Skeletal muscle tissue (tissue), 4 donors: ENCODE data around the gene TOR3A. TPM values are rescaled to one million over a fixed set of nuclear protein-coding genes. Genes with fewer than 3 reads are reported as not detected.
A peak's percentile ranks its signal among the peaks of the same experiment; 100 is the strongest.
"Not testable (repeated sequence)": the region's sequence is repeated elsewhere in the genome, so short reads cannot be mapped to it uniquely, and the experiment has no call there.

ENCODE experiments used
- H3K27ac ChIP-seq: one replicate; pipeline ENCODE4 v1.7.0; 2013; ENCODE audit warnings: mild to moderate bottlenecking, low read depth, low read length, inconsistent platforms
- H3K27me3 ChIP-seq, 3 donors: one replicate each; pipeline ENCODE4 v1.7.0; 2013; ENCODE audit warnings: low read length in 3 of 3; ENCODE audit not compliant: control insufficient read depth in 3 of 3, insufficient read depth in 3 of 3
- H3K36me3 ChIP-seq, 3 donors: one replicate each; pipeline ENCODE4 v1.7.0; 2013; ENCODE audit warnings: low read length in 3 of 3; ENCODE audit not compliant: control insufficient read depth in 3 of 3, insufficient read depth in 3 of 3
- H3K4me1 ChIP-seq, 3 donors: one replicate each; pipeline ENCODE4 v1.7.0; 2013; ENCODE audit warnings: low read length in 3 of 3, mild to moderate bottlenecking in 3 of 3; ENCODE audit not compliant: control insufficient read depth in 3 of 3, insufficient read depth in 3 of 3
- H3K4me3 ChIP-seq, 3 donors: one replicate each; pipeline ENCODE4 v1.7.0; 2013; ENCODE audit warnings: low read length in 3 of 3
- H3K9ac ChIP-seq, 3 donors: one replicate each; pipeline ENCODE4 v1.7.0; 2013; ENCODE audit warnings: low read length in 3 of 3, mild to moderate bottlenecking in 3 of 3, moderate library complexity in 2 of 3, low read depth in 1 of 3
- H3K9me3 ChIP-seq, 3 donors: one replicate each; pipeline ENCODE4 v1.7.0; 2013; ENCODE audit warnings: low read length in 3 of 3; ENCODE audit not compliant: control insufficient read depth in 3 of 3
- total RNA-seq: library from RNA; depleted of rRNA; stranded (reverse); fragments of >200 nt; gene quantifications from one replicate; pipeline ENCODE4 v1.2.3, GENCODE V29; 2014
- donor health status: Osteomylitis.

TOR3A gene
- total RNA-seq, 1 donor from 2014 or later, result 16.7 TPM

DNA sequence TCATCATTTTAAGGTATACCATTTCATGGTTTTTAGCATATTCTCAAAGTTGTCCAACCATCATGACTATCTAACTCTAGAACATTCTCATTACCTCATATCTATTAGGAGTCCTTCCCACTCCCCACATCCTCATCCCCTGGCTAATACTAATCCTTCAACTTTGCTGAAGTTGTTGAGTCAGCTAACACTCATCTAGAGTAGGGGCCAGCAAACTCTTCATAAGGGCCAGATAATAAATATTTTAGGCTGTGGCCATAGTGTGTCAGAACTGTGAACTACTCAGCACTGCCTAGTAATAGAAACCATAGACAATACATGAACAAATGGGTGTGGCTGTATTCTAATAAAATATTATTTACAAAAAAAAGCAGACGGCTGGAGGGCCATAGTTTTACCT, 43.0 kb downstream of the TOR3A start:
- Histone ChIP-seq H3K36me3 (peaks cover 2 to 9% (median 6%) of the 10 kb centered on the region in 3 donors), H3K9me3 (no peaks in the 10 kb centered on the region), H3K27me3 (no peaks in the 10 kb centered on the region), H3K27ac (no peak overlapping the region), H3K4me3 (no peak overlapping the region), H3K4me1 (peaks cover 0 to 4% (median 3%) of the 10 kb centered on the region in 3 donors), H3K9ac (no peak overlapping the region)

DNA sequence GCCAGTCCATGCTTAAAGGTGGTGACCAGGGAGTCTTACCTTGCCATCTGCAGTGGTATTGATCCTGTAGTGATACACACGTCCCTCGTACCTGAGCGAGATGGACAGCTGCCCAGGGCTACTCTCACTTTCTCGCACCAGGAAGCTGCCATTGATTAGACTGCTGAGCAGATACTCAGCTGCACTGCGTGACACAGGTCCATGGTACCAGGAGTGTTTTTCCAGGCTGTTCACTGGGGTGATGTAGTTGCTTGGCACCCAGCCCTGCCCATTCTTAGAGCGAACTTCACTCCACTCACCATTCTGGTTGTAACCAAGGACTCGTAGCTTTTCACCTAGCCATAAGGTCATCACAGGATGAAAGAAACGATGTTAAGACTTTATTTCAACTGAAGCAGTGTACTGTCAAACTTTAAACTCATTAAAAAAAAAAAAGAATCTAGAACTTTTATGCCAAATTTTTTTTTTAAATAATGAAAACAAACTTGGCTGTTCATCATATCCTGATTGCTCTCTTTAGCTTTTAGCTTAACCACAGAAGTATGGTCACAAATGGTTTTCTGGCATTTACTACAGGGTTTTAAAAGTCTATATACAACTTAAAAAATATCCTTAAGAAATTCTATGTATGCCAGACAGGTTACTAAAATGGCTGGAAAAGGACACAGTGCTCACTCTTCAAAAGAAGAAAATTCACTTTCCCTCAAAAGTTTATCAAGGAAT, 44.6 kb downstream of the TOR3A start:
- H3K9ac ChIP-seq, result no peak overlapping the region
- peak overlapping the region; percentile 28 for H3K27ac ChIP-seq
- H3K4me3 ChIP-seq, result no peak overlapping the region
- peaks cover 0 to 9% (median 3%) of the 10 kb centered on the region in 3 donors for H3K4me1 ChIP-seq
- H3K36me3 ChIP-seq, result peaks cover 2 to 9% (median 4%) of the 10 kb centered on the region in 3 donors
- no peaks in the 10 kb centered on the region for H3K27me3 ChIP-seq
- H3K9me3 ChIP-seq, result no peaks in the 10 kb centered on the region

DNA sequence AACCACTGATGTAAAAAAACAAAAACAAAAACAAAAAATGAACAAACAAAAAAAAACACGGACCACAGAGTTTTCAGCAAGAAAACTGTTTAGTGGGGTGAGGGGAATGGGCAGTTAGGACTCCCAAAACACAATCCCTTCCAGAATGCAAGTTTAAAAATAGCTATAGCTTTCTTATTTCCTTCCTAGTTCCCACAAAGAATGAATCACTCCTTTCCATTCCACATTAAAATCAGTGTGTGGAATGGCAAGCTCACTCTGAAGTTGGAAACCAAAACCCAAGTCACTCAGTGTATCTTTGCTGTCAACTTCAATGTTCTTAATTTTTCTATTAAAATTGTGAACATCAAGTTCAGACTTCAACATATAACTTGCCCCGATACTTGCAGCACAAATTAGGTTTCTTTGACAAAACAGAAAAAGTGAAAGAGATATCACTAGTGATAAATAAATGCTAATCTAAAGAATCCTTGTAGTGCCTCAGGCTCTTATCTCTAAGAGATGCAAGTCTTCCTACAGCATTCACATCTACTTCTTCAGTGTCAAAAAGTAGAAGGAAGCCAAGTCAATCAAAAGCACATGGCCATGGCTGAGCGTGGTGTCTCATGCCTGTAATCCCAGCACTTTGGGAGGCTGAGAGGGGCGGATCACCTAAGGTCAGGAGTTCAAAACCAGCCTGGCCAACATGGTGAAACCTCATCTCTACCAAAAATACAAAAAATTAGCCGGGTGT, 45.5 kb downstream of the TOR3A start:
- Histone ChIP-seq H3K9me3 (no peaks in the 10 kb centered on the region), H3K36me3 (peaks cover 2 to 8% (median 4%) of the 10 kb centered on the region in 3 donors), H3K27ac (peak overlapping the region; percentile 28), H3K4me3 (no peak overlapping the region), H3K9ac (no peak overlapping the region), H3K27me3 (no peaks in the 10 kb centered on the region), H3K4me1 (peaks cover 0 to 9% (median 3%) of the 10 kb centered on the region in 3 donors)

DNA sequence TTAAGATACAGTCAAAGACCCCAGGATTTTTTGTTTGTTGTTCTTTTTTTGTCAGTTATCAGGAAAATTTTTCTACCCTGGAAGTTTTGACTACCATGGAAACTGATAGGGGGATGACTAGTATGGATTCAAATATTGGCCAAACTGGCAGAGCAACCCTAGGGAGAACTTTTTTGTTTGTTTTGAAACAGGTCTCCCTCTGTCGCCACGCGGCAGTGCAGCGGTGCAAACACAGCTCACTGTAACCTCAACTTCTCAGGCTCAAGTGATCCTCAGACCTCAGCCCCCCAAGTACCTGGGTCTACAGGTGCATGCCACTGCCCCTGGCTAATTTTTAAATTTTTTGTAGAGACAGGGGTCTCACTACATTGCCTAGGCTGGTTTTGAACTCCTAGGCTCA, 46.6 kb downstream of the TOR3A start:
- H3K27me3 ChIP-seq, result no peaks in the 10 kb centered on the region
- H3K36me3 ChIP-seq, result peaks cover 2 to 8% (median 4%) of the 10 kb centered on the region in 3 donors
- no peak overlapping the region for H3K9ac ChIP-seq
- no peak overlapping the region for H3K4me3 ChIP-seq
- H3K4me1 ChIP-seq, result peaks cover 0 to 9% (median 3%) of the 10 kb centered on the region in 3 donors
- no peaks in the 10 kb centered on the region for H3K9me3 ChIP-seq
- H3K27ac ChIP-seq, result no peak overlapping the region

DNA sequence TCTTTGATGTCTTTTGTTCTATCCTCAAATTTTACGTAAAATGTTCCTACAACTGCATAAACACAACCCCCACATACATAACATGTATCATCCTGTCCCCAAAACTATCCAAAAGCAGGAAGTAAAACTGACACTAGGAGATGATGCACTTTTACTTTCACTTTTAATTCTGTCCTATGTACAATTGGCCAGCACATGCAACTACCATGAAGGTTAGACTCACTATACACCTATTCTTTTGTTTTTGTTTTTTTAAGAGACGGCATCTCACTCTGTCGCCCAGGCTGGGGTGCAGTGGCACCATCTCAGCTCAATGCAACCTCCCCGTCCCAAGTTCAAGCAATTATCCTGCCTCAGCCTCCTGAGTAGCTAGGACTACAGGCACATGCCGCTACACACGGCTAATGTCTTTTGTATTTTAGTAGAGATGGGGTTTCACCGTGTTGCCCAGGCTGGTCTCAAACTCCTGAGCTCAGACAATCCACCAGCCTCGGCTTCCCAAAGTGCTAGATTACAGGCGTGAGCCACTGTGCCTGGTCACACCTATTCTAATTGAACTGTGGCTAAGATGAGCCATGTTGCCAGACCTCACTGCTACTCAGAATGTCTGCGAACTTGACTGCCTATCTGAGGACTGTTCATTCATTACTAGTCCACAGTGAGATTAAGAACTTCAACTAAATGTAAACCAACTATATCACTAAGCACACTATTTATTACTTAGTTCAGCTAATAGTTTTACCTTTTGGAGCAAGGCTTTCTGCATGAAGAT, 48.0 kb downstream of the TOR3A start:
- peak overlapping the region; percentile 59 for H3K27ac ChIP-seq
- peaks cover 0 to 9% (median 3%) of the 10 kb centered on the region in 3 donors for H3K4me1 ChIP-seq
- peak overlapping the region; percentile 25 to 69 (median 33) for H3K4me3 ChIP-seq

DNA sequence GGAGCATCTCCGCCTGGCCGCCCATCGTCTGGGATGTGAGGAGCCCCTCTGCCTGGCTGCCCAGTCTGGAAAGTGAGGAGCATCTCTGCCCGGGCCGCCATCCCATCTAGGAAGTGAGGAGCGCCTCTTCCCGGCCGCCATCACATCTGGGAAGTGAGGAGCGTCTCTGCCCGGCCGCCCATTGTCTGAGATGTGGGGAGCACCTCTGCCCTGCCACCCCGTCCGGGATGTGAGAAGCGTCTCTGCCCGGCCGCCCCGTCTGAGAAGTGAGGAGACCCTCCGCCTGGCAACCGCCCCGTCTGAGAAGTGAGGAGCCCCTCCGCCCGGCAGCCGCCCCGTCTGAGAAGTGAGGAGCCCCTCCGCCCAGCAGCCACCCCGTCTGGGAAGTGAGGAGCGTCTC, 53.3 kb downstream of the TOR3A start:
- not testable (repeated sequence) for H3K9me3 ChIP-seq, H3K9ac ChIP-seq, H3K27ac ChIP-seq, H3K36me3 ChIP-seq, H3K4me1 ChIP-seq, H3K27me3 ChIP-seq, H3K4me3 ChIP-seq

More for the DNA sequence above, 48.0 kb downstream of the TOR3A start:
- no peaks in the 10 kb centered on the region for H3K9me3 ChIP-seq
- no peak overlapping the region for H3K9ac ChIP-seq
- H3K27me3 ChIP-seq, result no peaks in the 10 kb centered on the region
- H3K36me3 ChIP-seq, result peaks cover 2 to 8% (median 4%) of the 10 kb centered on the region in 3 donors

DNA sequence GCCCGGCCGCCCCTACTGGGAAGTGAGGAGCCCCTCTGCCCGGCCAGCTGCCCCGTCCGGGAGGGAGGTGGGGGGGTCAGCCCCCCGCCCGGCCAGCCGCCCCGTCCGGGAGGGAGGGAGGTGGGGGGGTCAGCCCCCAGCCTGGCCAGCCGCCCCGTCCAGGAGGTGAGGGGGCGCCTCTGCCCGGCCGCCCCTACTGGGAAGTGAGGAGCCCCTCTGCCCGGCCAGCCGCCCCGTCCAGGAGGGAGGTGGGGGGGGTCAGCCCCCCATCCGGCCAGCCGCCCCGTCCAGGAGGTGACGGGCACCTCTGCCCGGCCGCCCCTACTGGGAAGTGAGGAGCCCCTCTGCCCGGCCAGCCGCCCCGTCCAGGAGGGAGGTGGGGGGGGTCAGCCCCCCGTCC, 53.8 kb downstream of the TOR3A start:
- H3K36me3 ChIP-seq, H3K4me3 ChIP-seq, H3K27ac ChIP-seq, H3K9ac ChIP-seq, H3K4me1 ChIP-seq, H3K9me3 ChIP-seq, H3K27me3 ChIP-seq: not testable (repeated sequence)

DNA sequence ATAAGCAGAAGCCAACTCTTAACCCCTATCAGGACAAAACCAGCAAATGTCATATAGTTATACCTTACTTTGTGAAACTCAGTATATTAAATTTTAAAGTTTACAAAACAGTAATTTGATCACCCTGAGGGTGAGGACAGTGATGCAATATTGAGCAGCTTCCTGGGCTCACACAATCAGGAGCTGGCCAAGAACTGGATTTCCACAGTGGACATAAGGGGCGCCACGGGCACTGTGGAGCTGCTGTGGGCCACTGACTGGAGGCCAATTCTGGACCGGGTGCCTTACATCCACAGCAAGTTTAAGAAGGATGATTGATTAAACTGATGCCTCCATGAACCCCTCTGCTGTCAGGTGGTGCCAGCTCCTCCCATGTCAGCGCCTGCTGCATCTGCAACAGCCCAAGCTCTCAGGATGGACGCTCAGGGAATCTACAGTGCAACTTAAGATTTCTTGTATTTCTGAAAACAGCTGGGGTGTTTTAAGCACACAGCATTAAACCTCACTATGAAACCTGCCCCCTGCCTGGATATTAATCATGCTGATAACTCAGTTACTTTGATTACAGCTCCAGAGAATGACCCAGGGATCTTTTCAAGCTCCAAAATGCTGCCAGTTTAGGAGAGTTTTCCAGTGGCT, 55.9 kb downstream of the TOR3A start:
- Histone ChIP-seq H3K4me3 (no peak overlapping the region), H3K27ac (no peak overlapping the region), H3K36me3 (no peaks in the 10 kb centered on the region), H3K9ac (no peak overlapping the region), H3K9me3 (no peaks in the 10 kb centered on the region), H3K27me3 (no peaks in the 10 kb centered on the region), H3K4me1 (peaks cover 4 to 7% (median 6%) of the 10 kb centered on the region in 3 donors)

DNA sequence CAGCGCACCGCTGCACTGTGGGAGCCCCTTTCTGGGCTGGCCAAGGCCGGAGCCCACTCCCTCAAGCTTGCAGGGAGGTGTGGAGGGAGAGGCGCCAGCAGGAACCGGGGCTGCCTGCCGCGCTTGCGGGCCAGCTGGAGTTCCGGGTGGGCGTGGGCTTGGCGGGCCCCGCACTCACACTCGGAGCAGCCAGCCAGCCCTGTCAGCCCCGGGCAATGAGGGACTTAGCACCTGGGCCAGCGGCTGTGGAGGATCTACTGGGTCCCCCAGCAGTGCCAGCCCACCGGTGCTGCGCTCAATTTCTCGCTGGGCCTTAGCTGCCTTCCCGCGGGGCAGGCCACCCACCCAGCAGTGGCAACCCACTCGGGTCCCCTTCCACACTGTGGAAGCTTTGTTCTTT, 56.9 kb downstream of the TOR3A start:
- not testable (repeated sequence) for H3K4me1 ChIP-seq, H3K9me3 ChIP-seq, H3K9ac ChIP-seq, H3K27ac ChIP-seq, H3K36me3 ChIP-seq, H3K4me3 ChIP-seq, H3K27me3 ChIP-seq
